Measurements from ENCODE around the gene CPNE4.
A peak's percentile ranks its signal among the peaks of the same experiment; 100 is the strongest.

CPNE4 gene

GRCh38 chr3:131596884-131597283 lies 437.9 kb downstream of the CPNE4 start:
- no peak for DNase-seq (ENCODE audit: low spot score)

- DNase-seq (ENCODE audit: low spot score), result no peak
These were observed 443.3 kb downstream of the CPNE4 start for GRCh38 chr3:131591394-131592014.

- DNase-seq (ENCODE audit: low spot score), result no peak
These were observed 448.5 kb downstream of the CPNE4 start for GRCh38 chr3:131586277-131586676.

- no peak for DNase-seq (ENCODE audit: low spot score)
These were observed 452.4 kb downstream of the CPNE4 start for GRCh38 chr3:131582438-131582837.

GRCh38 chr3:131568460-131568859 lies 466.4 kb downstream of the CPNE4 start:
- no peak for DNase-seq (ENCODE audit: low spot score)

GRCh38 chr3:131564812-131565211 lies 470.0 kb downstream of the CPNE4 start:
- no peak for DNase-seq (ENCODE audit: low spot score)

- DNase-seq (ENCODE audit: low spot score), result no peak
These were observed 473.3 kb downstream of the CPNE4 start for GRCh38 chr3:131561511-131561910.

- DNase-seq (ENCODE audit: low spot score), result no peak
These were observed 474.0 kb downstream of the CPNE4 start for GRCh38 chr3:131560795-131561194.

- no peak for DNase-seq (ENCODE audit: low spot score)
These were observed 479.4 kb downstream of the CPNE4 start for GRCh38 chr3:131555456-131555855.

- no peak for DNase-seq (ENCODE audit: low spot score)
These were observed 481.1 kb downstream of the CPNE4 start for GRCh38 chr3:131553495-131554247.

- DNase-seq (ENCODE audit: low spot score), result no peak
These were observed 483.1 kb downstream of the CPNE4 start for GRCh38 chr3:131551761-131552160.

- DNase-seq (ENCODE audit: low spot score), result no peak
These were observed 484.0 kb downstream of the CPNE4 start for GRCh38 chr3:131550562-131551465.

GRCh38 chr3:131549340-131549739 lies 485.5 kb downstream of the CPNE4 start:
- DNase-seq (ENCODE audit: low spot score), result no peak

- no peak for DNase-seq (ENCODE audit: low spot score)
These were observed 487.2 kb downstream of the CPNE4 start for GRCh38 chr3:131547585-131547984.

GRCh38 chr3:131546441-131546840 lies 488.4 kb downstream of the CPNE4 start:
- DNase-seq (ENCODE audit: low spot score), result no peak

- no peak for DNase-seq (ENCODE audit: low spot score)
These were observed 490.3 kb downstream of the CPNE4 start for GRCh38 chr3:131544557-131544956.

- peak; percentile 67 for DNase-seq (ENCODE audit: low spot score)
These were observed 491.1 kb downstream of the CPNE4 start for GRCh38 chr3:131543714-131544113.

- DNase-seq (ENCODE audit: low spot score), result no peak
These were observed 493.5 kb downstream of the CPNE4 start for GRCh38 chr3:131541288-131541687.

GRCh38 chr3:131540821-131541220 lies 494.0 kb downstream of the CPNE4 start:
- no peak for DNase-seq (ENCODE audit: low spot score)

GRCh38 chr3:131540143-131540542 lies 494.7 kb downstream of the CPNE4 start:
- DNase-seq (ENCODE audit: low spot score), result no peak

- DNase-seq (ENCODE audit: low spot score), result no peak
These were observed 495.8 kb downstream of the CPNE4 start for GRCh38 chr3:131538968-131539367.

- no peak for DNase-seq (ENCODE audit: low spot score)
These were observed 497.3 kb downstream of the CPNE4 start for GRCh38 chr3:131537531-131537930.

- DNase-seq (ENCODE audit: low spot score), result no peak
These were observed 499.2 kb downstream of the CPNE4 start for GRCh38 chr3:131535596-131535995.
